NT2/D1 (cell line): ENCODE results near the gene PAQR3.

Experiments used
- DNase-seq: peaks from one replicate; pipeline ENCODE4 v3.0.0-alpha.2; 2011; ENCODE audit warnings: low read depth, low spot score
- H3K27me3 ChIP-seq: 2 replicates; pipeline ENCODE4 v1.6.0; 2011; ENCODE audit warnings: mild to moderate bottlenecking; ENCODE audit not compliant: insufficient read length, insufficient read depth
- H3K36me3 ChIP-seq: 2 replicates; pipeline ENCODE4 v1.6.1; 2011; ENCODE audit warnings: mild to moderate bottlenecking, low read length, mixed read lengths; ENCODE audit not compliant: insufficient read depth, insufficient read length
- H3K4me1 ChIP-seq: 2 replicates; pipeline ENCODE4 v1.5.1; 2011; ENCODE audit not compliant: insufficient read depth, insufficient read length
- H3K4me3 ChIP-seq: 2 replicates; pipeline ENCODE4 v1.5.1; 2011; ENCODE audit warnings: low read depth; ENCODE audit not compliant: insufficient read length
- H3K9ac ChIP-seq: 2 replicates; pipeline ENCODE4 v1.6.0; 2011; ENCODE audit warnings: low read depth; ENCODE audit not compliant: insufficient read length
- H3K9me3 ChIP-seq: 2 replicates; pipeline ENCODE4 v1.5.1; 2011; ENCODE audit warnings: mild to moderate bottlenecking, low read length; ENCODE audit not compliant: insufficient read depth
- SUZ12 ChIP-seq: IDR thresholded peaks from 2 replicates; pipeline ENCODE4 v1.6.1; 2011; ENCODE audit not compliant: insufficient read length, insufficient read depth; ENCODE audit errors: extremely low read depth
- YY1 ChIP-seq: IDR thresholded peaks from 2 replicates; pipeline ENCODE4 v1.6.1; 2011; ENCODE audit not compliant: insufficient read length, insufficient read depth
- ZNF274 ChIP-seq: IDR thresholded peaks from 2 replicates; pipeline ENCODE4 v1.6.1; 2011; ENCODE audit warnings: mild to moderate bottlenecking, low read depth, low read length

The PAQR3 gene

GRCh38 chr4:78944381-78944780 is 5.1 kb upstream of the PAQR3 start:
- Histone ChIP-seq H3K27me3 (no peaks in the 10 kb centered on the region), H3K4me1 (no peaks in the 10 kb centered on the region), H3K9ac (no peak overlapping the region), H3K9me3 (no peaks in the 10 kb centered on the region), H3K4me3 (no peak overlapping the region), H3K36me3 (no peaks in the 10 kb centered on the region)
- DNase-seq = no peak
- TF ChIP-seq SUZ12 (no peak), ZNF274 (no peak), YY1 (no peak)

GRCh38 chr4:78940752-78941151 is 1.5 kb upstream of the PAQR3 start:
- Histone ChIP-seq H3K9me3 (no peaks in the 10 kb centered on the region), H3K4me1 (no peaks in the 10 kb centered on the region), H3K9ac (no peak overlapping the region), H3K4me3 (no peak overlapping the region), H3K36me3 (peaks cover 11% of the 10 kb centered on the region), H3K27me3 (no peaks in the 10 kb centered on the region)
- TF ChIP-seq SUZ12 (no peak), YY1 (no peak), ZNF274 (no peak)
- no peak for DNase-seq

- no peaks in the 10 kb centered on the region for H3K4me1 ChIP-seq
- no peak for DNase-seq
- H3K4me3 ChIP-seq = no peak overlapping the region
- no peak overlapping the region for H3K9ac ChIP-seq
- H3K9me3 ChIP-seq = no peaks in the 10 kb centered on the region
- no peak for TF ChIP-seq ZNF274
- no peak for TF ChIP-seq YY1
- TF ChIP-seq SUZ12 = no peak
- no peaks in the 10 kb centered on the region for H3K27me3 ChIP-seq
- H3K36me3 ChIP-seq = peaks cover 18% of the 10 kb centered on the region
Observed at GRCh38 chr4:78939667-78940008, 400 bp upstream of the PAQR3 start.

- no peak for DNase-seq
- H3K4me3 ChIP-seq = peak overlapping the region; percentile 98
- peaks cover 25% of the 10 kb centered on the region for H3K36me3 ChIP-seq
- H3K4me1 ChIP-seq = no peaks in the 10 kb centered on the region
- H3K9ac ChIP-seq = peak overlapping the region; percentile 98
- TF ChIP-seq YY1 = no peak
- no peak for TF ChIP-seq ZNF274
- no peak for TF ChIP-seq SUZ12
- no peaks in the 10 kb centered on the region for H3K27me3 ChIP-seq
- H3K9me3 ChIP-seq = no peaks in the 10 kb centered on the region
Observed at GRCh38 chr4:78938474-78938867, 767 bp downstream of the PAQR3 start.

- H3K27me3 ChIP-seq = no peaks in the 10 kb centered on the region
- no peak for TF ChIP-seq YY1
- TF ChIP-seq ZNF274 = no peak
- no peak for TF ChIP-seq SUZ12
- no peaks in the 10 kb centered on the region for H3K4me1 ChIP-seq
- no peak overlapping the region for H3K9ac ChIP-seq
- peak overlapping the region; percentile 98 for H3K4me3 ChIP-seq
- H3K9me3 ChIP-seq = no peaks in the 10 kb centered on the region
- H3K36me3 ChIP-seq = peaks cover 31% of the 10 kb centered on the region
- no peak for DNase-seq
Observed at GRCh38 chr4:78937837-78938236, 1.4 kb downstream of the PAQR3 start.

- H3K9me3 ChIP-seq = no peaks in the 10 kb centered on the region
- H3K36me3 ChIP-seq = peaks cover 37% of the 10 kb centered on the region
- H3K27me3 ChIP-seq = no peaks in the 10 kb centered on the region
- H3K9ac ChIP-seq = no peak overlapping the region
- TF ChIP-seq YY1 (no peak), SUZ12 (no peak), ZNF274 (no peak)
- no peak for DNase-seq
- no peak overlapping the region for H3K4me3 ChIP-seq
- no peaks in the 10 kb centered on the region for H3K4me1 ChIP-seq
Observed at GRCh38 chr4:78936989-78937388, 2.2 kb downstream of the PAQR3 start.

- DNase-seq = no peak
- Histone ChIP-seq H3K4me3 (no peak overlapping the region), H3K9ac (no peak overlapping the region), H3K27me3 (no peaks in the 10 kb centered on the region), H3K36me3 (peaks cover 70% of the 10 kb centered on the region), H3K9me3 (no peaks in the 10 kb centered on the region), H3K4me1 (no peaks in the 10 kb centered on the region)
- no peak for TF ChIP-seq ZNF274
- no peak for TF ChIP-seq YY1
- no peak for TF ChIP-seq SUZ12
Observed at GRCh38 chr4:78930016-78930629, 9.1 kb downstream of the PAQR3 start.
